A549 (cell line): ENCODE results near the gene PRX. TPM values are rescaled to one million over a fixed set of nuclear protein-coding genes. Genes with fewer than 3 reads are reported as not detected.
A peak's percentile ranks its signal among the peaks of the same experiment; 100 is the strongest.

ENCODE experiments used
- ATAC-seq, 2 experiments: fragments of 200-7000 bp in 1 of 2; fragments of >200 bp in 1 of 2; cut with Nextera tagmentation in 1 of 2; cut with Tn5 transposase in 1 of 2; 3 replicates each; pipeline versions ENCODE4 v1.8.0 to v1.9.1; 2018 to 2020; ENCODE audit warnings: mild to moderate bottlenecking in 1 of 2, moderate library complexity in 1 of 2
- CTCF ChIA-PET: fragments of 300-600 bp; sonication (Branson Sonifier 250); formaldehyde crosslinking; extraction: SDS; loops from one replicate; lab custom pipeline; 2021; ENCODE audit warnings: antibody characterized with exemption, inconsistent platforms; lab: Yijun Ruan, JAX
- POLR2A ChIA-PET: fragments of 350-600 bp; formaldehyde crosslinking; extraction: SDS; loops from one replicate; lab custom pipeline; 2021; ENCODE audit warnings: antibody characterized with exemption, inconsistent platforms; lab: Yijun Ruan, JAX
- DNase-seq, 2 experiments: peaks; one replicate each; pipeline versions ENCODE4 v3.0.0 to v3.0.0-alpha.2; 2011 to 2016; ENCODE audit warnings: low read depth in 1 of 2, low spot score in 1 of 2
- FAIRE-seq: peaks from 2 replicates; lab custom pipeline; 2011; peaks lifted over from hg19 to GRCh38; lab: Jason Lieb, UNC
- H3K27ac ChIP-seq, 2 experiments: fragments of >200 bp; sonication (Bioruptor Twin); formaldehyde crosslinking; 3 replicates each; pipeline ENCODE4 v1.5.1; 2016 to 2017
- H3K4me1 ChIP-seq: fragments of >200 bp; sonication (Bioruptor Twin); formaldehyde crosslinking; 3 replicates; pipeline ENCODE4 v1.6.1; 2016
- H3K4me2 ChIP-seq: fragments of >200 bp; sonication (Bioruptor Twin); formaldehyde crosslinking; 3 replicates; pipeline ENCODE4 v1.6.1; 2016
- H3K4me3 ChIP-seq: fragments of >200 bp; sonication (Bioruptor Twin); formaldehyde crosslinking; 3 replicates; pipeline ENCODE4 v1.5.1; 2016
- H3K9me3 ChIP-seq: fragments of >200 bp; sonication (Bioruptor Twin); formaldehyde crosslinking; 3 replicates; pipeline ENCODE4 v1.6.1; 2016
- ESRRA ChIP-seq: fragments of 150-350 bp; IDR thresholded peaks from 2 replicates; pipeline ENCODE4 v1.6.1; 2014; ENCODE audit warnings: mild to moderate bottlenecking, low read length, borderline replicate concordance
- FOSB ChIP-seq: fragments of 250-450 bp; sonication (Bioruptor Pico); IDR thresholded peaks from 2 replicates; pipeline ENCODE4 v1.5.0; 2020; ENCODE audit warnings: mild to moderate bottlenecking, moderate library complexity
- HEYL ChIP-seq: fragments of 250-450 bp; sonication (Bioruptor Pico); IDR thresholded peaks from 2 replicates; pipeline ENCODE4 v1.8.0; 2021; ENCODE audit warnings: mild to moderate bottlenecking, moderate library complexity
- JUNB ChIP-seq: fragments of >200 bp; sonication (Bioruptor Twin); formaldehyde crosslinking; IDR thresholded peaks from 2 replicates; pipeline ENCODE4 v1.6.1; 2016
- KDM5A ChIP-seq: fragments of 200-600 bp; sonication (generic); IDR thresholded peaks from 2 replicates; pipeline ENCODE4 v1.6.1; 2016; ENCODE audit warnings: antibody characterized with exemption, mild to moderate bottlenecking
- MAZ ChIP-seq: fragments of 150-350 bp; IDR thresholded peaks from 2 replicates; pipeline ENCODE4 v1.6.1; 2014; ENCODE audit warnings: antibody characterized with exemption, low read depth, low read length, borderline replicate concordance
- NPAS2 ChIP-seq: fragments of 250-450 bp; sonication (Bioruptor Pico); IDR thresholded peaks from 2 replicates; pipeline ENCODE4 v1.8.0; 2022; ENCODE audit warnings: mild to moderate bottlenecking, moderate library complexity, borderline replicate concordance
- RAD21 ChIP-seq, 2 experiments: fragments of >200 bp in 1 of 2; sonication (Bioruptor Twin) in 1 of 2; formaldehyde crosslinking in 1 of 2; IDR thresholded peaks in 1 of 2; conservative IDR thresholded peaks in 1 of 2; 2 replicates in 1 of 2; 3 replicates in 1 of 2; pipeline ENCODE4 v1.6.1; 2012 to 2018; ENCODE audit warnings: inconsistent platforms in 1 of 2
- RFX5 ChIP-seq: fragments of 450-650 bp; IDR thresholded peaks from 2 replicates; pipeline ENCODE4 v1.7.1; 2014; ENCODE audit warnings: antibody characterized with exemption, mild to moderate bottlenecking, moderate library complexity
- ZFP36 ChIP-seq: fragments of 450-650 bp; IDR thresholded peaks from 2 replicates; pipeline ENCODE4 v1.6.1; 2014; ENCODE audit warnings: borderline replicate concordance; ENCODE audit not compliant: partially characterized antibody
- ZNF302 ChIP-seq: fragments of 250-450 bp; sonication (Bioruptor Pico); IDR thresholded peaks from 2 replicates; pipeline ENCODE4 v1.9.0; 2021; ENCODE audit warnings: inconsistent platforms, mild to moderate bottlenecking, moderate library complexity
- WGBS: methylation state at CpG from one replicate; pipeline ENCODE4 v1.1.6; 2017; ENCODE audit errors: missing lambda C conversion rate; 5-methylcytosine and 5-hydroxymethylcytosine counted together
- polyA plus RNA-seq, 4 experiments: library from polyadenylated mRNA; depleted of rRNA in 3 of 4; stranded (reverse); fragments of >200 nt; fragmentation: RNase III in 1 of 4; extraction: RNeasy Plus Mini Kit Qiagen cat#74134 plus additional on column Dnase treatment in 1 of 4; gene quantifications; 2 replicates in 3 of 4; 3 replicates in 1 of 4; pipeline ENCODE4 v1.2.3, GENCODE V29; 2011 to 2017
- TF ChIP-seq, protein P1 (sequence below): IDR thresholded peaks from 2 replicates; pipeline ENCODE4 v1.6.1; 2012
- TF ChIP-seq, protein P2 (sequence below): fragments of >200 bp; sonication (Bioruptor Twin); formaldehyde crosslinking; IDR thresholded peaks from 3 replicates; pipeline ENCODE4 v1.5.1; 2016
- TF ChIP-seq, protein P3 (sequence below): IDR thresholded peaks from 2 replicates; pipeline ENCODE4 v1.6.1; 2012; ENCODE audit warnings: low read depth, borderline replicate concordance
- TF ChIP-seq, protein P4 (sequence below): fragments of >200 bp; sonication (Bioruptor Twin); formaldehyde crosslinking; IDR thresholded peaks from 3 replicates; pipeline ENCODE4 v1.6.1; 2016
- TF ChIP-seq, protein P5 (sequence below): fragments of 250-450 bp; sonication (Bioruptor Pico); IDR thresholded peaks from 2 replicates; pipeline ENCODE4 v1.5.0; 2021; ENCODE audit warnings: mild to moderate bottlenecking, moderate library complexity, borderline replicate concordance
- TF ChIP-seq, protein P6 (sequence below): fragments of 150-350 bp; IDR thresholded peaks from 2 replicates; pipeline ENCODE4 v1.6.1; 2014; ENCODE audit warnings: low read depth, mild to moderate bottlenecking, low read length

The PRX gene
- polyA plus RNA-seq, 2 of the 4 experiments (the other 2 are of a cell fraction) = 1.6 to 1.8 TPM

DNA sequence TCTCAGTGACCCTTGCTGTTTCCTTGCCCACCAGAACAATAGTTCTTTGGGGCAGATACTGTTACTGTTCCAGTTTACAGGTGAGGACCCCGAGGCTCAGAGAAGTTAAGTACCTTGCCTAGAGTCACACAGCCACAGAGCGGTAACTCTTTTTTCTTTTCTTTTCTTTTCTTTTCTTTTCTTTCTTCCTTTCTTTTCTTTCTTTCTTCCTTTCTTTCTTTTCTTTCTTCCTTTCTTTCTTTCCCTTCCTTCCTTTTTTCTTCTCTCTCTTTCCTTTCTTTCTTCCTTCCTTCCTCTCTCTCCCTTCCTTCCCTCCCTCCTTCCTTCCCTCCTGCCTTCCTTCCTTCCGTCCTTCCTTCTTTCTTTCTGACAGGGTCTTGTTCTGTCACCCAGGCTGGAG, 4.9 kb upstream of the PRX start:
- FAIRE-seq = no peak
- no peak overlapping the region for H3K4me2 ChIP-seq
- WGBS = 77% methylated on average over 3 of the region's 3 CpGs
- no peak overlapping the region; a peak in 1 of 6 replicates for H3K27ac ChIP-seq
- no peak for DNase-seq
- TF ChIP-seq, protein P1, sequence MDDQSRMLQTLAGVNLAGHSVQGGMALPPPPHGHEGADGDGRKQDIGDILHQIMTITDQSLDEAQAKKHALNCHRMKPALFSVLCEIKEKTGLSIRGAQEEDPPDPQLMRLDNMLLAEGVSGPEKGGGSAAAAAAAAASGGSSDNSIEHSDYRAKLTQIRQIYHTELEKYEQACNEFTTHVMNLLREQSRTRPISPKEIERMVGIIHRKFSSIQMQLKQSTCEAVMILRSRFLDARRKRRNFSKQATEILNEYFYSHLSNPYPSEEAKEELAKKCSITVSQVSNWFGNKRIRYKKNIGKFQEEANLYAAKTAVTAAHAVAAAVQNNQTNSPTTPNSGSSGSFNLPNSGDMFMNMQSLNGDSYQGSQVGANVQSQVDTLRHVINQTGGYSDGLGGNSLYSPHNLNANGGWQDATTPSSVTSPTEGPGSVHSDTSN = no peak
- TF ChIP-seq, protein P2, sequence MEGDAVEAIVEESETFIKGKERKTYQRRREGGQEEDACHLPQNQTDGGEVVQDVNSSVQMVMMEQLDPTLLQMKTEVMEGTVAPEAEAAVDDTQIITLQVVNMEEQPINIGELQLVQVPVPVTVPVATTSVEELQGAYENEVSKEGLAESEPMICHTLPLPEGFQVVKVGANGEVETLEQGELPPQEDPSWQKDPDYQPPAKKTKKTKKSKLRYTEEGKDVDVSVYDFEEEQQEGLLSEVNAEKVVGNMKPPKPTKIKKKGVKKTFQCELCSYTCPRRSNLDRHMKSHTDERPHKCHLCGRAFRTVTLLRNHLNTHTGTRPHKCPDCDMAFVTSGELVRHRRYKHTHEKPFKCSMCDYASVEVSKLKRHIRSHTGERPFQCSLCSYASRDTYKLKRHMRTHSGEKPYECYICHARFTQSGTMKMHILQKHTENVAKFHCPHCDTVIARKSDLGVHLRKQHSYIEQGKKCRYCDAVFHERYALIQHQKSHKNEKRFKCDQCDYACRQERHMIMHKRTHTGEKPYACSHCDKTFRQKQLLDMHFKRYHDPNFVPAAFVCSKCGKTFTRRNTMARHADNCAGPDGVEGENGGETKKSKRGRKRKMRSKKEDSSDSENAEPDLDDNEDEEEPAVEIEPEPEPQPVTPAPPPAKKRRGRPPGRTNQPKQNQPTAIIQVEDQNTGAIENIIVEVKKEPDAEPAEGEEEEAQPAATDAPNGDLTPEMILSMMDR = no peak
- TF ChIP-seq ZFP36 (peak; percentile 73), RFX5 (no peak)
- ChIA-PET POLR2A (interaction anchor here (1.1 to 6.2 kb wide), 2 partner anchors 8 to 15 kb away, joined by 4 to 47 read pairs; partner anchors contain the start of gene SERTAD1), CTCF (interaction anchor here (0.7 to 26.4 kb wide), 5 partner anchors 10 to 52 kb away, joined by 3 to 950 read pairs (median 10); partner anchors contain the start of genes BLVRB, PRX, SERTAD1 and SERTAD3)
- H3K9me3 ChIP-seq = no peaks in the 10 kb centered on the region
- no peak for ATAC-seq
- H3K4me1 ChIP-seq = peaks cover 21% of the 10 kb centered on the region
- H3K4me3 ChIP-seq = no peak overlapping the region

DNA sequence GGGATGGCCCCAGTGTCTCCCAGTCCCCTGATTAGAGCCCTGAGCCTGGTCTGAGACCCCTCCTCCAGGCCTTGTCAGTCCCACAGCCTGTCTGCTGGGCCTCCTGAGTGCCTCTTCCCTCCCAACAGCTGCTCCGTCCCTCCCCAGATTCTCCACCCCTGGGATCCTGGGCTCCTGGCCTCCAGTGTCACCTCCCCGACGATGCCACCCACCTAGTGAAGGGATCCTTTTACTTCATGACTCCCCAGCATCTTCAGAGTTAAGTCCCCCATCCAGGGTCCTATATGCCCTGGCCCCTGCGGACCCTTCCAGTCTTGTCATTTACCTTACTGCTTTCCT, 4.4 kb upstream of the PRX start:
- POLR2A ChIA-PET = interaction anchor here (0.6 to 6.2 kb wide), 3 partner anchors 9 to 14 kb away, joined by 4 to 47 read pairs (median 4); partner anchors contain the start of gene SERTAD1
- TF ChIP-seq, protein P3, sequence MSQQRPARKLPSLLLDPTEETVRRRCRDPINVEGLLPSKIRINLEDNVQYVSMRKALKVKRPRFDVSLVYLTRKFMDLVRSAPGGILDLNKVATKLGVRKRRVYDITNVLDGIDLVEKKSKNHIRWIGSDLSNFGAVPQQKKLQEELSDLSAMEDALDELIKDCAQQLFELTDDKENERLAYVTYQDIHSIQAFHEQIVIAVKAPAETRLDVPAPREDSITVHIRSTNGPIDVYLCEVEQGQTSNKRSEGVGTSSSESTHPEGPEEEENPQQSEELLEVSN = no peak
- TF ChIP-seq NPAS2 (CRISPR knock-in tag) (no peak), ESRRA (no peak), JUNB (no peak), ZNF302 (CRISPR knock-in tag) (no peak), RFX5 (no peak), MAZ (no peak), KDM5A (no peak), RAD21 (conservative IDR thresholded peaks at IDR 0.05 in 1 of 2, IDR thresholded peaks at IDR 0.05 in 1 of 2) (no peak), HEYL (no peak), FOSB (CRISPR knock-in tag) (no peak)
- TF ChIP-seq, protein P4, sequence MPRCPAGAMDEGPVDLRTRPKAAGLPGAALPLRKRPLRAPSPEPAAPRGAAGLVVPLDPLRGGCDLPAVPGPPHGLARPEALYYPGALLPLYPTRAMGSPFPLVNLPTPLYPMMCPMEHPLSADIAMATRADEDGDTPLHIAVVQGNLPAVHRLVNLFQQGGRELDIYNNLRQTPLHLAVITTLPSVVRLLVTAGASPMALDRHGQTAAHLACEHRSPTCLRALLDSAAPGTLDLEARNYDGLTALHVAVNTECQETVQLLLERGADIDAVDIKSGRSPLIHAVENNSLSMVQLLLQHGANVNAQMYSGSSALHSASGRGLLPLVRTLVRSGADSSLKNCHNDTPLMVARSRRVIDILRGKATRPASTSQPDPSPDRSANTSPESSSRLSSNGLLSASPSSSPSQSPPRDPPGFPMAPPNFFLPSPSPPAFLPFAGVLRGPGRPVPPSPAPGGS = no peak
- TF ChIP-seq, protein P5, sequence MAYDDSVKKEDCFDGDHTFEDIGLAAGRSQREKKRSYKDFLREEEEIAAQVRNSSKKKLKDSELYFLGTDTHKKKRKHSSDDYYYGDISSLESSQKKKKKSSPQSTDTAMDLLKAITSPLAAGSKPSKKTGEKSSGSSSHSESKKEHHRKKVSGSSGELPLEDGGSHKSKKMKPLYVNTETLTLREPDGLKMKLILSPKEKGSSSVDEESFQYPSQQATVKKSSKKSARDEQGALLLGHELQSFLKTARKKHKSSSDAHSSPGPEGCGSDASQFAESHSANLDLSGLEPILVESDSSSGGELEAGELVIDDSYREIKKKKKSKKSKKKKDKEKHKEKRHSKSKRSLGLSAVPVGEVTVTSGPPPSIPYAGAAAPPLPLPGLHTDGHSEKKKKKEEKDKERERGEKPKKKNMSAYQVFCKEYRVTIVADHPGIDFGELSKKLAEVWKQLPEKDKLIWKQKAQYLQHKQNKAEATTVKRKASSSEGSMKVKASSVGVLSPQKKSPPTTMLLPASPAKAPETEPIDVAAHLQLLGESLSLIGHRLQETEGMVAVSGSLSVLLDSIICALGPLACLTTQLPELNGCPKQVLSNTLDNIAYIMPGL (CRISPR knock-in tag) = no peak
- TF ChIP-seq, protein P6, sequence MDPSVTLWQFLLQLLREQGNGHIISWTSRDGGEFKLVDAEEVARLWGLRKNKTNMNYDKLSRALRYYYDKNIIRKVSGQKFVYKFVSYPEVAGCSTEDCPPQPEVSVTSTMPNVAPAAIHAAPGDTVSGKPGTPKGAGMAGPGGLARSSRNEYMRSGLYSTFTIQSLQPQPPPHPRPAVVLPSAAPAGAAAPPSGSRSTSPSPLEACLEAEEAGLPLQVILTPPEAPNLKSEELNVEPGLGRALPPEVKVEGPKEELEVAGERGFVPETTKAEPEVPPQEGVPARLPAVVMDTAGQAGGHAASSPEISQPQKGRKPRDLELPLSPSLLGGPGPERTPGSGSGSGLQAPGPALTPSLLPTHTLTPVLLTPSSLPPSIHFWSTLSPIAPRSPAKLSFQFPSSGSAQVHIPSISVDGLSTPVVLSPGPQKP = no peak
- H3K4me3 ChIP-seq = no peak overlapping the region
- no peaks in the 10 kb centered on the region for H3K9me3 ChIP-seq
- H3K27ac ChIP-seq = peak overlapping the region; percentile 37 to 75
- peaks cover 21% of the 10 kb centered on the region for H3K4me1 ChIP-seq
- H3K4me2 ChIP-seq = peak overlapping the region; percentile 10; the same call in 1 of the 3 replicates
- CTCF ChIA-PET = interaction anchor here (0.7 to 26.4 kb wide), 8 partner anchors 10 to 274 kb away, joined by 3 to 950 read pairs (median 8); partner anchors contain the start of genes BLVRB, PRX, SERTAD1 and SERTAD3
- FAIRE-seq (no peak), ATAC-seq (no peak), DNase-seq (no peak)
- WGBS = 90% methylated on average over 4 of the region's 4 CpGs
